CD4-positive, alpha-beta T cell treated with Interferon gamma for 1 hour (primary cell): Measurements from ENCODE around the gene CSPG5.

Experiments
- DNase-seq: peaks from one replicate; pipeline ENCODE4 v3.0.0-alpha.2; 2020

CSPG5 gene

DNA sequence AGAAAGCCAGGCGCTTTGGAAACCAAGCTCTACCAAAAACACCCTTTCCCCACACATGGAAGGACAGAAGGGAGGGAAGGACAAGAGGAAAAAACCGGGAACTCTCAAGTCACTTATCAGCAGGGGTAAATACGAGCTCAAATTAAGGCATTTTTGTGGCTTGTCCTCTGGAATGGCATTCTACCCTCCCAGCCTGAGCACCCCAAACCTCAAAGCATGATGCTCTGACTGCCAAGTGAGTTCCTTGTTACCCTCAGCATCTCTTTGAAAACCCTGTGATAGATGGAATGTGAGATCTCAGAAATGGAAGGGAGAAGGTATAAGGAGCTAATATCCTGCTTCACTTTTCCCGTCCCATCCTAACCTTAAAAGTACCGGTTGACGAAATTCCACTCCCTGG lies 8.1 kb upstream of the CSPG5 start:
- DNase-seq, result no peak

GRCh38 chr3:47583320-47584075 lies 4.8 kb upstream of the CSPG5 start:
- DNase-seq, result no peak

DNA sequence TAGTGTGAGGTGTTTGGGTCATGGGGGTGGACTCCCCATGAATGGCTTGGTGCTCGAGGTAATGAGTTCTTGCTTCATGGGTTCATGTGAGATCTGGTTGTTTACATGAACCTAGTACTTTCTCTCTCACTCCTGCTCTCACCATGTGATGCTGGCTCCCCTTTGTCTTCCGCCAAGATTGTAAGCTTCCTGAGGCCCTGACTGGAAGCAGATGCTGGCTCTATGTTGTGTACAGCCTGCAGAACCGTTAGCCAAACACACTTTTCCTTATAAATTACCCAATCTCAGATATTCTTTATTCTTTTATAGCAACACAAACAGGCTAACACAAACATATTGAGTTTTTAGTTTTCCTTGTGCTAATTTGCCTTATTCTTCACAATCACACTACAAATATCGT lies 3.2 kb upstream of the CSPG5 start:
- DNase-seq, result no peak

DNA sequence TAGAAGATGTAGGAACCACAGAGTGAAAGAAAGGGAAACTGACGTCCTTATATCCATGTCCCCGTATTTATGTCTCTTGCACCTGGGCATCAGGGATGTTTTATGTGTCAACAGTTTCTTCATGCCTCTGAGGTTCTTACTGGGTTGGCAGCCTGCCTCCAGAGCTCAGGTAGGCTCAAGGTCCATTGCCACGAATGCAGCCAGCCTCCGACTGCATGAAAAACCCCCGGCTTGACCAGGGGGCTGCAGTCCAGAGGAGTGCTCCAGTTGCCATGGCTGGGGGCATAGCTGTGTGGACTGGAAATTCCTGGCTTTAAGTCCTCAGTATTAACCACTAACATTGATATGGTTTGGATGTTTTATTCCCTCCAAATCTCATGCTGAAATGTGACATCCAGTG lies 2.8 kb upstream of the CSPG5 start:
- no peak for DNase-seq

GRCh38 chr3:47580481-47580880 lies 1.8 kb upstream of the CSPG5 start:
- DNase-seq, result no peak

GRCh38 chr3:47579875-47580274 lies 1.2 kb upstream of the CSPG5 start:
- no peak for DNase-seq

GRCh38 chr3:47578119-47578632 lies 489 bp downstream of the CSPG5 start:
- peak; percentile 24 for DNase-seq

DNA sequence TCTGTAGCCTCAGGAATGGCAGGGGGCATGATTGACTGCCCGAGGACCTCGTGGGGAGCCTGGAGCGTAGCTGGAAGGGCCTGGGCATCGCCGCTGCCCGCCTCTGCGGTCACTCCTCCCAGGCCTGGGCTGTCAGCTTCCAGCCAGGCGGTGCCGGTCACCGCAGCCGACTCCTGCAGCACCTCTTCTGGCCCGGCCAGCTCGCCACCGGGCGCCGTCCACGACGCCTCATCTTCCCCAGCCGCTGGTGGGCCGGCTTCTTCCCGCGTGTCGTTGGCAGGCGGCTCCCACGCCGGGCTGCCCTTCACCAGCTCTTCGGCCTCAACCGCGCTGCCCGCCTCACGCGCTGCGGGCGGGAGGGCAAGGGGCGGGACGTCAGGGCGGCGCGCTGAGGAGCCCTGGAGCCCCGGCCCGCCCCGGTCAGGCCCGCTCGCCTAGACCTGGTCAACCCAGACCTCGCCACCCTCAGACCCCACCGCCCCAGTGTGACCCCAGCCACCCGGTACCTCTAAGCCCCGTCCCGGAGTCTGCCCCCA lies 1.0 kb downstream of the CSPG5 start:
- no peak for DNase-seq

DNA sequence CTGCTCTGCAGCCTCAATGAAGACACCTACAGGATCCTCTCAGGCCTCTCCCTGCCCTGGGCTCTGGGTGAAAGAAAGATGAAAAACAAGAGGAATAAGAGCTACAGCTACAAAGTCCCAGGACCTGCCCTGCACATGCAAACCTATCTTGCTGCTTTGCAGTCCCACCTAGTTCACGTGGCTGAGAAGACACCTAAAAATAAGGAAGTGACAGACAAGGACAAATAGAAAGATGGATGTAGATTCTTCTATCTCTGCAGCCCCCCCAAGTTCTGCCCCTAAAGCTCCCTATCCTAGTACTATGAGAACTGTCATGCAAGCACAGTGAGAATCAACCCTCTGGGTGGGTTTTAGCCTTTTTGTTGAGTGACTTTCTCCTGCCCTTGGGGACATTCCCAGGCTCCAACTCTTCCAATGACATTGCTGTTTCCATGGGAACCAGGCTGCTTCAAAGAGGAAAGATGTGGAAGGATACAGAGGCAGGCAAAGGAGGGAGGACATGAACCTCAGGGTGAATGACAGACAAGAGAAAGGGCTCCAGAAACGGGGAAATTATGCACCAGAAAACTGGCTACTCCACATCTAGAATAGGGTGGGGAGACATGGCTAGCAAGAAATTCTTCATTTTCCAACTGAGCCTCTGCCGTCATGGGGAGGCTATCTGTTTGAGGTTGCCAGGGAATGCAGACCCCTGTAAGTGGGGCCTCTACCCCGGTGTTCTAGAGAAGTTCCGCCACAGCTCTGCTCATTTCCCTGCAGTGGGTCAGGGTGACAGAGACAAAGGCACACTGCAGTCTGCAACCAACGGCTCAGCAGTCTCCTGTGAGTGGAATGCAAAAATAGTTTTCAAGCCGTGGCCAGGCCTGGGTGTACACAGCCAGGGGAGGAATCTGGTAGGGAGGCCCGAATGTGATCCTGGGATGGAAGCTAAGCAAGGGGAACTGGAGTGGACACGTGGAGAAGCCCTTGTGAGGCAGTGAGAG lies 5.2 kb downstream of the CSPG5 start:
- DNase-seq, result no peak

DNA sequence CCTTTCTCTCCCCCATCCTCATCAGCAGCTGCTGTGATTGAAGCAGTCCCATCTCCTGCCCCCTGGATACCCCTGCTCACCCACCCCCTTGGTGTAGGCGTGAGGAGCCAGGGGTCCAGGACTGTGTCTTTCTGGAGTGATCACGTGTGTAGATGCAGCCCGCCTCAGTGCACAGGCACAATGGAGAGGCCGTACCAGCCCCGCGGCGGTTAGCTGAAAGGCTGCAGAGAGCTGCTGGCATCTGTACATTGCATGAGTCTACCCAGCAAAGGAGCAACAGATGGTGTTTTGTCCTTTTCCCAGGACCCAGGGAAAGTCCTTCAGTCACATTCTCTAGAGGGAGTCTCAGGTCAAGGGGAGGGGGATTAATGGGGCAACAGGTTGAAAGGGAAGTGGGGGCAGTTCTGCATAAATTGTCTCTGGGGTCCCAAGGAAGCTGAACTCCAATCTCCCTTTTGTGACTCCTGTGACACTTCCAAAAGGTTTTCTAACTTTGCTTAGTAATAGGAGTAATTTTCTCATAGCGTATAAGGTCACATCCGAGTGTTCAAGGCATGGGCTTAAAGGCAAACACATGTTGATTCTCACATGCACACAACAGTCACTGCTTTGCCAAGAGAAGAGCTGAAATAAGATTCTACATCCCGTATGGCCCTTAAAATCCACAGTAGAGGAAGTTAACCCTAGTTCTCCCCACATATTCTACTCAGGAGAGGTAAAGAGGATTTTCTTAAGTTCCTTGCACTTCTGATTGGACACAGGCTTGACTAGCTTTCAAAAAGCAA lies 7.1 kb downstream of the CSPG5 start:
- no peak for DNase-seq

GRCh38 chr3:47568901-47569300 lies 9.8 kb downstream of the CSPG5 start:
- no peak for DNase-seq

DNA sequence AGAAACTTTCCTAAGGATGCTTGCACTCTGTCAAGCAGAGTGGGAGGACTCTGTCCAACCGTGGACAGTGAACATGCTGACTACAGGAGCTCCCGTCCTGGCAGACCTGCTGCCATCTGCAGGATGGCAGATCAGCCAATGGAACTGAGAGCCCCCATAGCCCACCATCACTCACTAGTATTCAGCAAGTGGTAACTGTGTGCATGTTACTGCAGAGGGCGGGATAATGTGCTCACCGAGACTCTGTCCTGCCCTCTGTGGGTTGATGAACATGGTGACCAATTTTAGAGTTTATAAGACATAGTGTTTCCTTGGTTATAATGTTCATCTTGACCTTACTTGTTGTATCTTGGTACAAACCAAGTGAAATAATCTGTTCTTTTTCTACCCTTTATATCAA lies 11.5 kb downstream of the CSPG5 start:
- no peak for DNase-seq

DNA sequence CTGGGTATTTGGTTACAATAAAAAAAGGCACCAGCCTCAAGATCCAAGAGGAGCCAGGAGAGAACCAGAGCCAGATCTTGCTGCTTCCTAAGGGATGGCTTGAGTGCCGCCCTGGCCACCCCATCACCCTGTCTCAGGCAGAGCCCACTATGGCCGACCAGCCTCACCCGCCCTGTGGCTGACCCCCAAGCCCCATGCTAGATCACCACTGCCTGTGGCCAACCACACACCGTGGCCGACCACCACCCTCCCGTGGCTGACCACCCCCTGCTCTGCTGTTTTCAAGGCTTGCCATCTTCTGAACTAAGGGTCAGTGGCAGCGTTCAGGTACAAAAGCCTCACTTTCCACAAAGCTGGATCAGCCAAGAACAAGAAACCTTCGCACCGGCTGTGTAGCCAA lies 12.0 kb downstream of the CSPG5 start:
- no peak for DNase-seq

DNA sequence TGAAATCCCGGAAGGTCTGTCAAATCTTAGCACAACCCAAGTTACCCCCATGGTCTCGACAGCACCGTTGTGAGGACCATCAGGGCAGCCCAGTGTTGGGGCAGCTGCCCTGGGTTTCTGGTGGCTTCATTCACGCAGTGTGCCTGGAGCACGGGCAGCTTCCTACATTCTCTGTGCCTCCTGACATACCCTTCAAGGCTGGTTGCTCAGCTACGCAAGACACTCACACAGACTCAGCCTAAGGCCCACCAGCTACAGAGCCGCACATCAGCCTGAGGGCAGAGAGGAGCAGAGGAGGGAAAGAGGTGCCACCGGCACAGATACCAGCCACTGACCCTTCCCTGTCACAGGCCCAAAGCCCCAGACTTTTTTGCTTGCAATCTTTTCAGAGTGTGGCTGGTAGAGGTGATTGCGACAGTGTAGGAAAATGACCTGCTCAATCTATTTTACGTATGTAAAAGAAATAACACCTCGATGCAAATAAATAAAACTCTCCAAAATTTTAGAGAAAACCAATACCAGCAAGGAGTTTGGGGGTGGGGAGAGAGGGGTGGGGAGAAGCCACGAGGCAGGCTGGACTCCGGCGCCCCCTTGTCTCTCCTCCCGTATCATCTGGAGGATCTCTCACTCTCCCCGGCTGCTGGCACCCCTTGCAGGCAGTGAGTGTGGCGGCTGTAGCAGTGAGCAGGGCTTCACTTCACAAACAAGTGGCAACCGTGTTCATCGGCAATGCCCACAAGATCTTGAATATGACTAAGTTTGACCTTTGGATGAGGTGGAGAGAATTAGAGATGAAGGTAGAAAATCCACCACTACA lies 12.7 kb downstream of the CSPG5 start:
- DNase-seq, result no peak

GRCh38 chr3:47556351-47556750 lies 22.3 kb downstream of the CSPG5 start:
- DNase-seq, result no peak

DNA sequence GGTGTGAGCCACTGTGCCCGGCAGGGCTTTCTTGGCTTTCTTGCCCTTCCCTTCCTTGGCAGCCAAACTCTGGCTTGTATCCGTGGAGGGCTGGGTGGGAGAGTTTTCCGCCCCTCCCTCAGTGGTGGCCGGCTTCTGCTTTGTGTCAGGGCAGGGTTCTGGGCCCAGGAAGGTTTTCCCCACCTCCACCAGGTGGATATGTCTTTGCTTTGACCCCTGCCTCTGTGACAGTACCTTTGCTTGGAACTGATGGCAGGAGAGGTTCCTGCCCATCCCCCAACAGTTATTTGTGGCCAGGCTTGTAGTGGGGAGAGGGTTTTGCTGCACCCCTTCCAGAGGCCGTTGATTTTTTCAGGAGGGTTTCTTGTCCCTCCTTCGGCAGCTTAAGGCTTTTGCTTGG lies 24.3 kb downstream of the CSPG5 start:
- no peak for DNase-seq

DNA sequence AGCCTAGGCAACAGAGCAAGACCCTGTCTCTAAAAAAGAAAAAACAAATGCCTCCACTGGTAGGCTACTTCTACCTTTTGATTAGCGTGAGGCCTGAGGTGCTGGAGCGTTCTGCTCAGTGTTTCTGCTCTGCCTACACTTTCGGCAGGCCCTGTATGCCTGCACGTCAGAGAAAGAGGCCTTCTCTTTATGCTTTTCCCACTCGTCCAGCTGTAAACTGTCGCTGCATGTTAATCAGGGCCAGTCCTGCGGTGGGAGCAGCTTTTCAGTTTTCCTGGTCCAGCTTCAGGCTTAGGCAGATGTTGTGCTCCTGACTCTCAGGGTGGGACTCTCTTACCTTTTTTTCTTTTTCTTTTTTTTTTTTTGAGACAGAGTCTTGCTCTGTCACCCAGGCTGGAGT lies 25.3 kb downstream of the CSPG5 start:
- no peak for DNase-seq

GRCh38 chr3:47542471-47543173 lies 36.0 kb downstream of the CSPG5 start:
- DNase-seq, result no peak

- no peak for DNase-seq
Measured at GRCh38 chr3:47541583-47542108, 37.0 kb downstream of the CSPG5 start.

DNA sequence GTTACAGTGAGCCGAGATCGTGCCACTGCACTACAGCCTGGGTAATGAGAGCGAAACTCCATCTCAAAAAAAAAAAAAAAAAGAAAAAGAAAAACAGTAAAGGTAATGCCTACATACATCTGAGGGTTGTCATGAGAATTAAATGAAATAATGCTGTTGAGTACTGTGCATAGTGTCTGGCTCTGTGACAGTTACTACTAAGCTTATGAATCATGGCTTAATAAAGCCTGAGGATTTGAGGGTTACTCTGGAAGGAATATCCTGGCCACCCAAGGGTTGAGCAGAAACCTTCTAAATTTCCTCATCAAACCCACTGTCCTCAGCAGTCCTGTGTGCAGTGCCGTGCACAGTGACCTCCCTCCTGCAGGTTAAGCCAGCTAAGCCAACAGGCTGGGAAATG lies 38.4 kb downstream of the CSPG5 start:
- no peak for DNase-seq

DNA sequence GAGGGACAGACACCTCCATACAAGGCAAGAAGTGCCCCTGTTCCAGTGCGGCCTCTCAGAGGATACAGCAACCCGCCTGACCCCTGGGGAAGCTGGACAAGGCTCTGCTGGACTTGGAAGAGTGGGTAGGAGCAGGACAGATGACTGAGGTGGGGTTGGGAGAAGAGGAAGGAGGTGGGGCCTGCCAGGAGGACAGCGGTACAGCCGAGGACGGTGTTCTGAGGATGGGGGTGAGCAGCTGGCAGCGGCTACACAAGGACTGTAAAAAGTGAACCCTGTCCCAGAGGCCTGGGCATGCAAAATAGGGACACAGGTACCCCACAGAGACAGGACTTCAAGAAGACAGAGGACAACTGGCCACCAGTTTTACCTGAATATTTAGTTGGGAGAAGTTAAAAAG lies 41.7 kb downstream of the CSPG5 start:
- no peak for DNase-seq
